CD14-positive monocyte (primary cell): ENCODE results near the gene SLC25A48. TPM values are rescaled to one million over a fixed set of nuclear protein-coding genes. Genes with fewer than 3 reads are reported as not detected.

Experiments
- DNase-seq, 3 donors: peaks; one replicate each; pipeline ENCODE4 v3.0.0-alpha.2; 2011 to 2022
- H2AFZ ChIP-seq: 2 replicates; pipeline ENCODE4 v1.6.0; 2012; ENCODE audit warnings: mild to moderate bottlenecking, low read depth, low read length, inconsistent platforms; ENCODE audit not compliant: insufficient read depth, poor library complexity, severe bottlenecking
- H3K27ac ChIP-seq, 2 donors: 1 replicate in 1 of 2; 2 replicates in 1 of 2; pipeline ENCODE4 v1.5.1; 2012 to 2013; ENCODE audit warnings: low read length in 2 of 2, control low read depth in 1 of 2, inconsistent platforms in 1 of 2, low read depth in 1 of 2, mild to moderate bottlenecking in 1 of 2
- H3K27me3 ChIP-seq, 2 donors: one replicate each; pipeline versions ENCODE4 v1.6.0 to v1.6.1; 2011 to 2013; ENCODE audit warnings: low read length in 2 of 2; ENCODE audit not compliant: control insufficient read depth in 2 of 2, insufficient read depth in 2 of 2
- H3K36me3 ChIP-seq, 2 donors: replicated peaks in 1 of 2; 1 replicate in 1 of 2; 2 replicates in 1 of 2; pipeline versions ENCODE4 v1.5.1 to v1.6.1; 2012 to 2013; ENCODE audit warnings: low read length in 2 of 2, control low read depth in 1 of 2, inconsistent platforms in 1 of 2, mild to moderate bottlenecking in 1 of 2; ENCODE audit not compliant: insufficient read depth in 2 of 2, control insufficient read depth in 1 of 2
- H3K4me1 ChIP-seq, 2 donors: 1 replicate in 1 of 2; 2 replicates in 1 of 2; pipeline versions ENCODE4 v1.5.1 to v1.6.1; 2012 to 2013; ENCODE audit warnings: low read length in 2 of 2, control low read depth in 1 of 2, inconsistent platforms in 1 of 2, mild to moderate bottlenecking in 1 of 2, moderate library complexity in 1 of 2; ENCODE audit not compliant: insufficient read depth in 2 of 2, control insufficient read depth in 1 of 2
- H3K4me2 ChIP-seq: replicated peaks from 2 replicates; pipeline ENCODE3; 2012; ENCODE audit warnings: low read length, moderate library complexity, mild to moderate bottlenecking; ENCODE audit not compliant: poor library complexity, severe bottlenecking; ENCODE audit errors: extremely low read depth
- H3K4me3 ChIP-seq, 3 experiments: fragments of 200-600 bp in 1 of 3; sonication (generic) in 1 of 3; replicated peaks in 1 of 3; 1 replicate in 2 of 3; 2 replicates in 1 of 3; pipeline ENCODE4 v1.5.1; 2011 to 2013; ENCODE audit warnings: low read length in 3 of 3, mild to moderate bottlenecking in 3 of 3, control low read depth in 2 of 3, low read depth in 2 of 3, inconsistent platforms in 1 of 3, moderate library complexity in 1 of 3
- H3K79me2 ChIP-seq: 2 replicates; pipeline ENCODE4 v1.6.0; 2012; ENCODE audit warnings: mild to moderate bottlenecking, control low read depth, inconsistent platforms, low read length, moderate library complexity; ENCODE audit not compliant: insufficient read depth
- H3K9ac ChIP-seq: 2 replicates; pipeline ENCODE4 v1.6.0; 2017; ENCODE audit warnings: low read length, mild to moderate bottlenecking; ENCODE audit not compliant: insufficient read depth, poor library complexity, severe bottlenecking
- H3K9me3 ChIP-seq, 2 donors: replicated peaks in 1 of 2; 1 replicate in 1 of 2; 2 replicates in 1 of 2; pipeline versions ENCODE4 v1.5.1 to v1.6.1; 2012 to 2013; ENCODE audit warnings: low read length in 2 of 2, control low read depth in 1 of 2; ENCODE audit not compliant: control insufficient read depth in 1 of 2, insufficient read depth in 1 of 2
- H4K20me1 ChIP-seq: 2 replicates; pipeline ENCODE4 v1.6.0; 2012; ENCODE audit warnings: mild to moderate bottlenecking, low read length, control low read depth, moderate library complexity; ENCODE audit not compliant: insufficient read depth
- H3K27ac Mint-ChIP-seq, 7 donors: one replicate each; pipeline ENCODE4 v1.8.0; 2020; ENCODE audit warnings: mild to moderate bottlenecking in 7 of 7, mixed read lengths in 7 of 7, moderate library complexity in 6 of 7, inconsistent platforms in 2 of 7
- H3K27me3 Mint-ChIP-seq, 3 donors: one replicate each; pipeline ENCODE4 v1.8.0; 2021 to 2022; ENCODE audit warnings: low read depth in 3 of 3, mild to moderate bottlenecking in 3 of 3, mixed read lengths in 3 of 3, moderate library complexity in 3 of 3, inconsistent platforms in 1 of 3
- H3K36me3 Mint-ChIP-seq, 2 donors: one replicate each; pipeline ENCODE4 v1.8.0; 2020; ENCODE audit warnings: mixed read lengths in 2 of 2, inconsistent platforms in 1 of 2, mild to moderate bottlenecking in 1 of 2
- H3K4me1 Mint-ChIP-seq: one replicate; pipeline ENCODE4 v1.8.0; 2020; ENCODE audit warnings: mild to moderate bottlenecking, mixed read lengths
- H3K4me3 Mint-ChIP-seq, 2 donors: one replicate each; pipeline ENCODE4 v1.8.0; 2020; ENCODE audit warnings: mild to moderate bottlenecking in 2 of 2, mixed read lengths in 2 of 2, moderate library complexity in 1 of 2
- H3K9me3 Mint-ChIP-seq, 7 donors: one replicate each; pipeline ENCODE4 v1.8.0; 2020 to 2022; ENCODE audit warnings: mixed read lengths in 7 of 7, mild to moderate bottlenecking in 6 of 7, moderate library complexity in 6 of 7, inconsistent platforms in 2 of 7
- WGBS: methylation state at CpG from one replicate; pipeline ENCODE4 v1.1.5; 2013; ENCODE audit warnings: missing lambda C conversion rate; ENCODE audit not compliant: insufficient coverage; 5-methylcytosine and 5-hydroxymethylcytosine counted together
- intact Hi-C, 2 donors: fragments of 100-400 bp; cut with micrococcal nuclease; formaldehyde crosslinking; loops; one replicate each; pipeline versions ENCODE4 v1.15.0 to v1.15.1; 2023
- polyA plus RNA-seq, 3 donors: library from polyadenylated mRNA; depleted of rRNA in 1 of 3; unstranded in 2 of 3; stranded (reverse) in 1 of 3; fragments of 300-500 nt in 2 of 3; fragments of >200 nt in 1 of 3; fragmentation: Illumina TruSeq in 2 of 3; gene quantifications; 1 replicate in 2 of 3; 2 replicates in 1 of 3; pipeline ENCODE4 v1.2.3, GENCODE V29; 2012 to 2021
- TF ChIP-seq, protein P1 (sequence below): fragments of 200-600 bp; IDR thresholded peaks from one replicate; pipeline ENCODE4 v1.8.0; 2022; ENCODE audit warnings: antibody characterized with exemption, mild to moderate bottlenecking

The SLC25A48 gene
- polyA plus RNA-seq, 3 donors, result not detected

DNA sequence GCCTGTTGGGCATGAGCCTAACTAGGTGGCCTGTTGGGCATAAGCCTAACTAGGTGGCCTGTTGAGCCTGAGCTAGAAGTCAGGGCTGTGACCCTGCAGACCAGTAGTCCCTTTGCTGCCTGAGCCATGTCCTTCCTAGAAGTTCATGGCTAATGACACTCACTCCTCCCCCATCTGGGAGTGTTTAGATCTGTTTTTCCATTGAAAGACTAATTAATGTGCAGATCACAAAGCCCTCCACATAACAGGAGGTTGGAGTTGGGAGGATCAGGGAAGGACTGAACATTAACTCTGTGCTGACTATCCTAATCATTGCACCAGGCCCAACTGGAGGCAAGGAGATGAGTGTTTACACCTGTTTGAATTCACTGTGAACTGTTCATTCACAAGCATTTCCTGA lies 27.6 kb downstream of the SLC25A48 start:
- H4K20me1 ChIP-seq, result no peaks in the 10 kb centered on the region
- intact Hi-C loops, result no loop called here
- Mint-ChIP-seq H3K4me1 (peaks cover 6% of the 10 kb centered on the region), H3K9me3 (peaks cover 0 to 2% (median 0%) of the 10 kb centered on the region in 7 donors), H3K36me3 (no peaks in the 10 kb centered on the region), H3K27ac (no peak overlapping the region), H3K4me3 (no peak overlapping the region), H3K27me3 (peaks cover 0 to 10% (median 7%) of the 10 kb centered on the region in 3 donors)
- H3K79me2 ChIP-seq, result no peaks in the 10 kb centered on the region
- TF ChIP-seq, protein P1, sequence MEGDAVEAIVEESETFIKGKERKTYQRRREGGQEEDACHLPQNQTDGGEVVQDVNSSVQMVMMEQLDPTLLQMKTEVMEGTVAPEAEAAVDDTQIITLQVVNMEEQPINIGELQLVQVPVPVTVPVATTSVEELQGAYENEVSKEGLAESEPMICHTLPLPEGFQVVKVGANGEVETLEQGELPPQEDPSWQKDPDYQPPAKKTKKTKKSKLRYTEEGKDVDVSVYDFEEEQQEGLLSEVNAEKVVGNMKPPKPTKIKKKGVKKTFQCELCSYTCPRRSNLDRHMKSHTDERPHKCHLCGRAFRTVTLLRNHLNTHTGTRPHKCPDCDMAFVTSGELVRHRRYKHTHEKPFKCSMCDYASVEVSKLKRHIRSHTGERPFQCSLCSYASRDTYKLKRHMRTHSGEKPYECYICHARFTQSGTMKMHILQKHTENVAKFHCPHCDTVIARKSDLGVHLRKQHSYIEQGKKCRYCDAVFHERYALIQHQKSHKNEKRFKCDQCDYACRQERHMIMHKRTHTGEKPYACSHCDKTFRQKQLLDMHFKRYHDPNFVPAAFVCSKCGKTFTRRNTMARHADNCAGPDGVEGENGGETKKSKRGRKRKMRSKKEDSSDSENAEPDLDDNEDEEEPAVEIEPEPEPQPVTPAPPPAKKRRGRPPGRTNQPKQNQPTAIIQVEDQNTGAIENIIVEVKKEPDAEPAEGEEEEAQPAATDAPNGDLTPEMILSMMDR, result no peak
- no peaks in the 10 kb centered on the region for H3K36me3 ChIP-seq
- no peak for DNase-seq
- H2AFZ ChIP-seq, result no peak overlapping the region
- H3K9me3 ChIP-seq, result no peaks in the 10 kb centered on the region
- no peak overlapping the region for H3K27ac ChIP-seq
- no peak overlapping the region for H3K4me3 ChIP-seq
- no peaks in the 10 kb centered on the region for H3K27me3 ChIP-seq
- no peak overlapping the region for H3K4me2 ChIP-seq
- H3K9ac ChIP-seq, result no peak overlapping the region
- no peaks in the 10 kb centered on the region for H3K4me1 ChIP-seq

DNA sequence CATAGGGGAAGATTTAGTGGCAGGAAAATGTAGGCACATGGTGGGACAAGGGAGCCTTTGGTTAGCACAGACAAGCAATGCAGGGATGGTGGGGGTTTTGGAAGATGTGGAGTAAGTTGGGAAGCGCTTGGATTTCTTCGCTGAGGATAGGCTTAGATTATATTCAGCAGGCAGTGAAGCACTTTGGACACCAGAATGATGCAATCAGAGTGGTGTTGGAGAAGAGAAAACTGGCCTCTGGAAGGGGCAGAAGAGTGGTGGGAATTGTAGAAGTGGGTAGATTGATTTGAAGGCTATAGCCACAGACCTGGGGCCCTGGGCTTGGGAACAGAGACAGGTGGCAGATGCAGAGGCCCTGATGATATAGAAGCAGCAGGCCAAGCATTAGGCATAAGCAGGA lies 28.3 kb downstream of the SLC25A48 start:
- Mint-ChIP-seq H3K27ac (no peak overlapping the region), H3K36me3 (no peaks in the 10 kb centered on the region), H3K27me3 (peaks cover 2 to 10% (median 7%) of the 10 kb centered on the region in 3 donors), H3K4me3 (no peak overlapping the region), H3K4me1 (peaks cover 6% of the 10 kb centered on the region), H3K9me3 (peaks cover 0 to 2% (median 0%) of the 10 kb centered on the region in 7 donors)
- no peak overlapping the region for H2AFZ ChIP-seq
- no peak overlapping the region for H3K9ac ChIP-seq
- TF ChIP-seq, protein P1, result no peak
- DNase-seq, result no peak
- no peak overlapping the region for H3K27ac ChIP-seq
- no peaks in the 10 kb centered on the region for H3K9me3 ChIP-seq
- H4K20me1 ChIP-seq, result no peaks in the 10 kb centered on the region
- 100% methylated on average over 2 of the region's 2 CpGs for WGBS
- no peaks in the 10 kb centered on the region for H3K4me1 ChIP-seq
- no peaks in the 10 kb centered on the region for H3K79me2 ChIP-seq
- H3K4me2 ChIP-seq, result no peak overlapping the region
- H3K27me3 ChIP-seq, result no peaks in the 10 kb centered on the region
- no peaks in the 10 kb centered on the region for H3K36me3 ChIP-seq
- intact Hi-C loops, result no loop called here
- H3K4me3 ChIP-seq, result no peak overlapping the region
